C4-2B (cell line): ENCODE measurements around the gene PRKCA.

Source experiments
- H3K27ac ChIP-seq: fragments of 450-650 bp; 2 replicates; pipeline ENCODE4 v1.5.1; 2017
- CTCF ChIP-seq: fragments of 450-650 bp; conservative IDR thresholded peaks from 2 replicates; pipeline ENCODE4 v1.5.1; 2017; ENCODE audit warnings: mild to moderate bottlenecking
- ZFX ChIP-seq: fragments of 450-650 bp; IDR thresholded peaks from 2 replicates; pipeline ENCODE4 v1.6.1; 2017

PRKCA gene

GRCh38 chr17:66809408-66809807 is 507.0 kb downstream of the PRKCA start:
- TF ChIP-seq ZFX: no peak
- H3K27ac ChIP-seq: no peak overlapping the region

- TF ChIP-seq ZFX: no peak
- TF ChIP-seq CTCF: no peak
- no peak overlapping the region for H3K27ac ChIP-seq
Observed at GRCh38 chr17:66810951-66811682, 508.7 kb downstream of the PRKCA start.

- TF ChIP-seq ZFX (no peak), CTCF (no peak)
- no peak overlapping the region for H3K27ac ChIP-seq
Observed at GRCh38 chr17:66811683-66812054, 509.3 kb downstream of the PRKCA start.

GRCh38 chr17:66812571-66812970 is 510.2 kb downstream of the PRKCA start:
- no peak overlapping the region for H3K27ac ChIP-seq
- TF ChIP-seq ZFX: no peak
- no peak for TF ChIP-seq CTCF

GRCh38 chr17:66813296-66813695 is 510.9 kb downstream of the PRKCA start:
- TF ChIP-seq ZFX (no peak), CTCF (no peak)
- H3K27ac ChIP-seq: no peak overlapping the region

GRCh38 chr17:66814026-66814425 is 511.6 kb downstream of the PRKCA start:
- no peak for TF ChIP-seq ZFX
- TF ChIP-seq CTCF: no peak
- H3K27ac ChIP-seq: no peak overlapping the region

GRCh38 chr17:66814570-66814969 is 512.2 kb downstream of the PRKCA start:
- no peak overlapping the region for H3K27ac ChIP-seq
- no peak for TF ChIP-seq ZFX
- TF ChIP-seq CTCF: no peak

GRCh38 chr17:66817750-66818149 is 515.3 kb downstream of the PRKCA start:
- H3K27ac ChIP-seq: no peak overlapping the region
- TF ChIP-seq CTCF: no peak
- no peak for TF ChIP-seq ZFX
